H9 (cell line): ENCODE measurements around the gene PRPF6. TPM values are rescaled to one million over a fixed set of nuclear protein-coding genes. Genes with fewer than 3 reads are reported as not detected.

Experiments used
- DNase-seq: peaks from one replicate; pipeline ENCODE4 v3.0.0-alpha.2; 2017
- H2AFZ ChIP-seq: one replicate; pipeline ENCODE4 v1.6.1; 2013; ENCODE audit warnings: mild to moderate bottlenecking, low read length, control low read depth, moderate library complexity
- H2AK5ac ChIP-seq: 2 replicates; pipeline ENCODE4 v1.6.1; 2013; ENCODE audit warnings: low read length, control low read depth, mixed read lengths; ENCODE audit not compliant: insufficient read length
- H2BK120ac ChIP-seq: one replicate; pipeline ENCODE4 v1.6.1; 2013; ENCODE audit warnings: low read depth, mild to moderate bottlenecking, low read length, control low read depth, inconsistent platforms; ENCODE audit not compliant: poor library complexity, severe bottlenecking
- H2BK12ac ChIP-seq: 2 replicates; pipeline ENCODE4 v1.6.1; 2013; ENCODE audit warnings: low read length, control low read depth, mixed read lengths, low read depth; ENCODE audit not compliant: insufficient read length
- H2BK15ac ChIP-seq: 2 replicates; pipeline ENCODE4 v1.6.1; 2013; ENCODE audit warnings: low read depth, low read length, control low read depth
- H2BK20ac ChIP-seq: one replicate; pipeline ENCODE4 v1.6.1; 2013; ENCODE audit warnings: low read depth, mild to moderate bottlenecking, low read length, control low read depth, inconsistent platforms; ENCODE audit not compliant: poor library complexity, severe bottlenecking
- H2BK5ac ChIP-seq: 2 replicates; pipeline ENCODE4 v1.6.1; 2013; ENCODE audit warnings: low read length, control low read depth, mixed read lengths; ENCODE audit not compliant: insufficient read length
- H3K14ac ChIP-seq: 2 replicates; pipeline ENCODE4 v1.6.1; 2013; ENCODE audit warnings: low read length, control low read depth; ENCODE audit not compliant: insufficient read depth
- H3K18ac ChIP-seq: 2 replicates; pipeline ENCODE4 v1.6.1; 2013; ENCODE audit warnings: low read depth, mild to moderate bottlenecking, mixed read lengths, low read length, control low read depth; ENCODE audit not compliant: insufficient read length
- H3K23ac ChIP-seq: 2 replicates; pipeline ENCODE4 v1.6.1; 2013; ENCODE audit warnings: low read length, control low read depth, mixed read lengths, low read depth; ENCODE audit not compliant: insufficient read length
- H3K23me2 ChIP-seq: 2 replicates; pipeline ENCODE4 v1.6.1; 2013; ENCODE audit warnings: low read depth, mild to moderate bottlenecking, mixed read lengths, low read length, control low read depth; ENCODE audit not compliant: insufficient read length, poor library complexity, severe bottlenecking
- H3K27ac ChIP-seq: 2 replicates; pipeline ENCODE4 v1.5.1; 2013; ENCODE audit warnings: low read length, control low read depth, mixed read lengths, low read depth; ENCODE audit not compliant: insufficient read length
- H3K27me3 ChIP-seq: 2 replicates; pipeline ENCODE4 v1.6.1; 2013; ENCODE audit warnings: low read length, control low read depth, inconsistent platforms; ENCODE audit not compliant: insufficient read depth
- H3K4ac ChIP-seq: 2 replicates; pipeline ENCODE4 v1.6.1; 2013; ENCODE audit warnings: low read depth, mild to moderate bottlenecking, control low read depth, inconsistent platforms, low read length, moderate library complexity
- H3K4me1 ChIP-seq: 2 replicates; pipeline ENCODE4 v1.6.1; 2013; ENCODE audit warnings: low read length, control low read depth, inconsistent platforms; ENCODE audit not compliant: insufficient read depth
- H3K4me2 ChIP-seq: 2 replicates; pipeline ENCODE4 v1.6.1; 2013; ENCODE audit warnings: low read length, control low read depth, mixed read lengths; ENCODE audit not compliant: insufficient read length, insufficient read depth
- H3K56ac ChIP-seq: 2 replicates; pipeline ENCODE4 v1.6.1; 2013; ENCODE audit warnings: low read depth, mild to moderate bottlenecking, mixed read lengths, low read length, control low read depth; ENCODE audit not compliant: insufficient read length
- H3K79me1 ChIP-seq: 2 replicates; pipeline ENCODE4 v1.6.1; 2013; ENCODE audit warnings: low read depth, mild to moderate bottlenecking, moderate library complexity, low read length, control low read depth, inconsistent platforms; ENCODE audit not compliant: insufficient read depth, poor library complexity, severe bottlenecking
- H3K79me2 ChIP-seq: 2 replicates; pipeline ENCODE4 v1.6.1; 2013; ENCODE audit warnings: low read length, control low read depth, inconsistent platforms; ENCODE audit not compliant: insufficient read depth
- H3K9ac ChIP-seq: 2 replicates; pipeline ENCODE4 v1.6.1; 2013; ENCODE audit warnings: low read length, control low read depth, mixed read lengths; ENCODE audit not compliant: insufficient read length; ENCODE audit errors: extremely low read depth
- H3K9me3 ChIP-seq: one replicate; pipeline ENCODE4 v1.6.1; 2013; ENCODE audit warnings: low read depth, low read length, inconsistent platforms; ENCODE audit not compliant: control insufficient read depth
- H3T11ph ChIP-seq: one replicate; pipeline ENCODE4 v1.6.1; 2013; ENCODE audit warnings: mild to moderate bottlenecking, low read length, control low read depth, inconsistent platforms
- H4K20me1 ChIP-seq: one replicate; pipeline ENCODE4 v1.6.1; 2013; ENCODE audit not compliant: control insufficient read depth, insufficient read length, insufficient read depth
- H4K5ac ChIP-seq: 2 replicates; pipeline ENCODE4 v1.6.1; 2013; ENCODE audit warnings: low read depth, mild to moderate bottlenecking, mixed read lengths, low read length, control low read depth; ENCODE audit not compliant: insufficient read length
- H4K8ac ChIP-seq: replicated peaks from 2 replicates; pipeline ENCODE4 v1.6.1; 2013; ENCODE audit warnings: low read length, control low read depth, mixed read lengths, low read depth; ENCODE audit not compliant: insufficient read length
- H4K91ac ChIP-seq: 2 replicates; pipeline ENCODE4 v1.6.1; 2013; ENCODE audit warnings: low read depth, mild to moderate bottlenecking, moderate library complexity, mixed read lengths, low read length, control low read depth; ENCODE audit not compliant: insufficient read length
- H3K27ac Mint-ChIP-seq, 3 experiments: 2 replicates in 2 of 3; 3 replicates in 1 of 3; pipeline ENCODE4 v1.8.0; 2020 to 2021; ENCODE audit warnings: mixed read lengths in 3 of 3, mild to moderate bottlenecking in 1 of 3, moderate library complexity in 1 of 3
- H3K27me3 Mint-ChIP-seq: 2 replicates; pipeline ENCODE4 v1.8.0; 2021; ENCODE audit warnings: low read depth, mild to moderate bottlenecking, moderate library complexity, mixed read lengths
- H3K36me3 Mint-ChIP-seq, 3 experiments: 2 replicates in 2 of 3; 3 replicates in 1 of 3; pipeline ENCODE4 v1.8.0; 2020 to 2021; ENCODE audit warnings: low read depth in 3 of 3, mixed read lengths in 3 of 3; ENCODE audit not compliant: insufficient read depth in 1 of 3
- H3K4me1 Mint-ChIP-seq, 2 experiments: 2 replicates each; pipeline ENCODE4 v1.8.0; 2020; ENCODE audit warnings: mixed read lengths in 2 of 2
- H3K4me3 Mint-ChIP-seq, 2 experiments: 2 replicates in 1 of 2; 3 replicates in 1 of 2; pipeline ENCODE4 v1.8.0; 2020 to 2021; ENCODE audit warnings: mild to moderate bottlenecking in 2 of 2, mixed read lengths in 2 of 2, moderate library complexity in 1 of 2
- H3K9me3 Mint-ChIP-seq, 2 experiments: 2 replicates in 1 of 2; 3 replicates in 1 of 2; pipeline ENCODE4 v1.8.0; 2020; ENCODE audit warnings: mild to moderate bottlenecking in 2 of 2, mixed read lengths in 2 of 2, moderate library complexity in 1 of 2
- CTCF ChIP-seq: fragments of 200-600 bp; sonication (generic); conservative IDR thresholded peaks from 3 replicates; pipeline ENCODE4 v1.8.0; 2021; ENCODE audit warnings: antibody characterized with exemption, mild to moderate bottlenecking
- WGBS: extraction: QIAGEN DNeasy Blood & Tissue Kit; methylation state at CpG from one replicate; pipeline ENCODE4 v1.1.7; 2013; ENCODE audit warnings: missing lambda C conversion rate, low lambda C conversion rate, mixed read lengths; ENCODE audit not compliant: insufficient read length; ENCODE audit errors: extremely low coverage; 5-methylcytosine and 5-hydroxymethylcytosine counted together
- total RNA-seq: library from RNA; stranded (reverse); gene quantifications from 2 replicates; pipeline ENCODE4 v1.2.1, GENCODE V29; 2021

The PRPF6 gene
- total RNA-seq, 1 experiment from 2014 or later = 87.9 TPM

GRCh38 chr20:64057628-64058498 is 76.9 kb downstream of the PRPF6 start:
- peak; percentile 94 for TF ChIP-seq CTCF
- H2BK20ac ChIP-seq = no peak overlapping the region
- H3K27ac ChIP-seq = no peak overlapping the region
- no peak overlapping the region for H2BK5ac ChIP-seq
- H3K4me2 ChIP-seq = no peak overlapping the region
- Mint-ChIP-seq H3K4me3 (peak overlapping the region in 1 of 2 experiments; percentile 23; a peak in 1 of 5 replicates), H3K9me3 (no peaks in the 10 kb centered on the region; a peak in 1 of 5 replicates), H3K36me3 (no peaks in the 10 kb centered on the region; a peak in 1 of 7 replicates), H3K27ac (no peak overlapping the region; a peak in 1 of 7 replicates), H3K4me1 (peaks cover 28 to 38% of the 10 kb centered on the region in 2 experiments), H3K27me3 (peaks cover 12% of the 10 kb centered on the region)
- H3K23me2 ChIP-seq = no peaks in the 10 kb centered on the region
- H3K9me3 ChIP-seq = no peaks in the 10 kb centered on the region
- H3K14ac ChIP-seq = no peak overlapping the region
- H4K20me1 ChIP-seq = no peaks in the 10 kb centered on the region
- no peaks in the 10 kb centered on the region for H3K79me1 ChIP-seq
- H2BK12ac ChIP-seq = no peak overlapping the region
- H4K5ac ChIP-seq = no peak overlapping the region
- no peak overlapping the region for H3K4ac ChIP-seq
- H3K23ac ChIP-seq = no peak overlapping the region
- no peaks in the 10 kb centered on the region for H3K79me2 ChIP-seq
- no peaks in the 10 kb centered on the region for H3K4me1 ChIP-seq
- no peak overlapping the region for H4K8ac ChIP-seq
- no peak overlapping the region for H3K56ac ChIP-seq
- H2AFZ ChIP-seq = no peak overlapping the region
- no peak overlapping the region for H4K91ac ChIP-seq
- H2BK120ac ChIP-seq = no peak overlapping the region
- no peak overlapping the region for H2BK15ac ChIP-seq
- H3K9ac ChIP-seq = no peak overlapping the region
- H2AK5ac ChIP-seq = no peak overlapping the region
- H3T11ph ChIP-seq = no peak overlapping the region
- DNase-seq = peak; percentile 90
- WGBS = no CpG with 5 or more reads among the region's 33 CpGs
- no peak overlapping the region for H3K18ac ChIP-seq
- H3K27me3 ChIP-seq = no peaks in the 10 kb centered on the region
